Measurements from ENCODE around the gene HBEGF. TPM values are rescaled to one million over a fixed set of nuclear protein-coding genes. Genes with fewer than 3 reads are reported as not detected.

Gene HBEGF
- polyA plus RNA-seq, 3 donors: 25.2 to 548 (median 31.6) TPM

- no peak overlapping the region for H2AFZ ChIP-seq (ENCODE audit: insufficient read depth, low read depth, low read length, poor library complexity, severe bottlenecking)
- TF ChIP-seq, protein P1, sequence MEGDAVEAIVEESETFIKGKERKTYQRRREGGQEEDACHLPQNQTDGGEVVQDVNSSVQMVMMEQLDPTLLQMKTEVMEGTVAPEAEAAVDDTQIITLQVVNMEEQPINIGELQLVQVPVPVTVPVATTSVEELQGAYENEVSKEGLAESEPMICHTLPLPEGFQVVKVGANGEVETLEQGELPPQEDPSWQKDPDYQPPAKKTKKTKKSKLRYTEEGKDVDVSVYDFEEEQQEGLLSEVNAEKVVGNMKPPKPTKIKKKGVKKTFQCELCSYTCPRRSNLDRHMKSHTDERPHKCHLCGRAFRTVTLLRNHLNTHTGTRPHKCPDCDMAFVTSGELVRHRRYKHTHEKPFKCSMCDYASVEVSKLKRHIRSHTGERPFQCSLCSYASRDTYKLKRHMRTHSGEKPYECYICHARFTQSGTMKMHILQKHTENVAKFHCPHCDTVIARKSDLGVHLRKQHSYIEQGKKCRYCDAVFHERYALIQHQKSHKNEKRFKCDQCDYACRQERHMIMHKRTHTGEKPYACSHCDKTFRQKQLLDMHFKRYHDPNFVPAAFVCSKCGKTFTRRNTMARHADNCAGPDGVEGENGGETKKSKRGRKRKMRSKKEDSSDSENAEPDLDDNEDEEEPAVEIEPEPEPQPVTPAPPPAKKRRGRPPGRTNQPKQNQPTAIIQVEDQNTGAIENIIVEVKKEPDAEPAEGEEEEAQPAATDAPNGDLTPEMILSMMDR (IDR thresholded peaks at IDR 0.05): no peak
- DNase-seq: peak in 1 of 3 donors; percentile 15
- no peaks in the 10 kb centered on the region for H4K20me1 ChIP-seq (ENCODE audit: insufficient read depth, low read length)
- H3K4me1 Mint-ChIP-seq: peaks cover 35% of the 10 kb centered on the region
- H3K36me3 ChIP-seq (replicated peaks in 1 of 2; ENCODE audit: control insufficient read depth in 1 of 2, insufficient read depth in 2 of 2, low read length in 2 of 2): peaks cover 3 to 27% of the 10 kb centered on the region in 2 donors
- no peak overlapping the region for H3K9ac ChIP-seq (ENCODE audit: insufficient read depth, low read length, poor library complexity, severe bottlenecking)
- peaks cover 15 to 31% of the 10 kb centered on the region in 2 donors for H3K36me3 Mint-ChIP-seq
- no peaks in the 10 kb centered on the region for H3K9me3 Mint-ChIP-seq
- peak overlapping the region in 5 of 7 donors; percentile 2 to 61 (median 48) for H3K27ac Mint-ChIP-seq
- H3K4me2 ChIP-seq (replicated peaks; ENCODE audit: extremely low read depth, low read length, poor library complexity, severe bottlenecking): no peak overlapping the region
- peaks cover 11 to 23% of the 10 kb centered on the region in 2 donors for H3K4me1 ChIP-seq (ENCODE audit: control insufficient read depth in 1 of 2, insufficient read depth in 2 of 2, low read length in 2 of 2)
- no peak overlapping the region for H3K27ac ChIP-seq (ENCODE audit: low read depth in 1 of 2, low read length in 2 of 2)
- H3K4me3 Mint-ChIP-seq: no peak overlapping the region
- H3K79me2 ChIP-seq (ENCODE audit: insufficient read depth, low read length): peaks cover 100% of the 10 kb centered on the region
- H3K4me3 ChIP-seq (replicated peaks in 1 of 3; ENCODE audit: low read depth in 2 of 3, low read length in 3 of 3): no peak overlapping the region
- H3K27me3 Mint-ChIP-seq (ENCODE audit: low read depth in 3 of 3): no peaks in the 10 kb centered on the region
- H3K9me3 ChIP-seq (replicated peaks in 1 of 2; ENCODE audit: control insufficient read depth in 1 of 2, insufficient read depth in 1 of 2, low read length in 2 of 2): no peaks in the 10 kb centered on the region
- intact Hi-C loops (cut with micrococcal nuclease): no loop called here
- WGBS (ENCODE audit: insufficient coverage): 100% methylated on average over 1 of the region's 4 CpGs
- no peaks in the 10 kb centered on the region for H3K27me3 ChIP-seq (ENCODE audit: control insufficient read depth in 2 of 2, insufficient read depth in 2 of 2, low read length in 2 of 2)
These were observed 53.1 kb downstream of the HBEGF start for GRCh38 chr5:140293091-140293848.

DNA sequence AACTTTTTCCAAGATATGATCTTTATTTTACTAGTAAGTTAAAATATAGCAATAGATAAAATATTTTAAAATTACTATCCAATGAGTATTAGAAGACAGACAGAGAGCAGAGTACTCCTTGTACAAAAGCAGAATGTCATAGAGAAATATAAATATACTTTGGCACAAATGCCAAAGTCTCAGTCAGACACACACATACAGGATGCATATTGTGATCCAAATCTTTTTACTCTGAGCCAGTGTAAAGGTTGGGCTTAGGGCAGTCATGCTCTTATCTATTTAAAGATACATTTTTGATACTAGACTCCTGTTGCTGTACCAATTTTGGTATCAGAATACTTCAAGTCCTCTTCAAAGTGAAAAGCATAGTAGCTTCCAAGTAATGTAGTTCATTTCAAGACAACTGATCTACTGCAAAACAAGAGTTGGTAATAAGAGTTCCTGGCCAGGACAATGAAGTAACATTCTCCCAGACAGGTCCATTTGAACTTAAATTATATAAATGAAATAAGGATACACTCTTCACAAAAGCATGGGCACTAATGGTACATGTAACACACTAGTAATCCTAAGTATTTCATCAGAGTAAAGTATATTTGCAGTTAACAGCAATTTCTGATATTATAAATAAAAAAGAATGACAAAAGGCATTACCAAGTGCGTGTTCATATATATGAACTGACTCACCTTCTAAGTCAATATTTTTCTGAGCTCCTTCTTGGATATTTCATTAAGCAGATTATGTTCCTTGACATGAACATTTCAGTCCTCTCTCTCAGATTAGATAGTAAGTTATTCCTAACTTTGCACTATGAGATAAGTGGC is 54.0 kb downstream of the HBEGF start:
- no peaks in the 10 kb centered on the region for H3K27me3 ChIP-seq (ENCODE audit: control insufficient read depth in 2 of 2, insufficient read depth in 2 of 2, low read length in 2 of 2)
- H2AFZ ChIP-seq (ENCODE audit: insufficient read depth, low read depth, low read length, poor library complexity, severe bottlenecking): no peak overlapping the region
- H4K20me1 ChIP-seq (ENCODE audit: insufficient read depth, low read length): no peaks in the 10 kb centered on the region
- no CpG with 5 or more reads among the region's 1 CpG for WGBS (ENCODE audit: insufficient coverage)
- peaks cover 33% of the 10 kb centered on the region for H3K4me1 Mint-ChIP-seq
- no peak for DNase-seq
- H3K79me2 ChIP-seq (ENCODE audit: insufficient read depth, low read length): peaks cover 100% of the 10 kb centered on the region
- H3K27ac ChIP-seq (ENCODE audit: low read depth in 1 of 2, low read length in 2 of 2): no peak overlapping the region
- H3K27me3 Mint-ChIP-seq (ENCODE audit: low read depth in 3 of 3): no peaks in the 10 kb centered on the region
- no peak overlapping the region for H3K4me3 ChIP-seq (replicated peaks in 1 of 3; ENCODE audit: low read depth in 2 of 3, low read length in 3 of 3)
- intact Hi-C loops (cut with micrococcal nuclease): no loop called here
- peaks cover 3 to 20% of the 10 kb centered on the region in 2 donors for H3K36me3 ChIP-seq (replicated peaks in 1 of 2; ENCODE audit: control insufficient read depth in 1 of 2, insufficient read depth in 2 of 2, low read length in 2 of 2)
- no peak overlapping the region for H3K4me2 ChIP-seq (replicated peaks; ENCODE audit: extremely low read depth, low read length, poor library complexity, severe bottlenecking)
- H3K36me3 Mint-ChIP-seq: peaks cover 12 to 25% of the 10 kb centered on the region in 2 donors
- peaks cover 11 to 23% of the 10 kb centered on the region in 2 donors for H3K4me1 ChIP-seq (ENCODE audit: control insufficient read depth in 1 of 2, insufficient read depth in 2 of 2, low read length in 2 of 2)
- H3K27ac Mint-ChIP-seq: peak overlapping the region in 1 of 7 donors; percentile 28
- H3K9ac ChIP-seq (ENCODE audit: insufficient read depth, low read length, poor library complexity, severe bottlenecking): no peak overlapping the region
- no peaks in the 10 kb centered on the region for H3K9me3 Mint-ChIP-seq
- no peak overlapping the region for H3K4me3 Mint-ChIP-seq
- TF ChIP-seq, protein P1 (IDR thresholded peaks at IDR 0.05): no peak
- H3K9me3 ChIP-seq (replicated peaks in 1 of 2; ENCODE audit: control insufficient read depth in 1 of 2, insufficient read depth in 1 of 2, low read length in 2 of 2): no peaks in the 10 kb centered on the region
